KMS-11 (cell line): ENCODE results near the gene BTBD9.

Source experiments
- H2AFZ ChIP-seq: fragments of 200-600 bp; sonication (generic); 2 replicates; pipeline ENCODE4 v1.6.1; 2016; ENCODE audit warnings: antibody characterized with exemption, mixed run types, low read depth
- H3K27ac ChIP-seq: fragments of 200-600 bp; sonication (generic); 2 replicates; pipeline ENCODE4 v1.6.1; 2016; ENCODE audit warnings: mild to moderate bottlenecking, mixed run types
- H3K27me3 ChIP-seq: fragments of 200-600 bp; sonication (generic); 2 replicates; pipeline ENCODE4 v1.6.1; 2017; ENCODE audit warnings: mild to moderate bottlenecking, low read depth, mixed run types, moderate library complexity; ENCODE audit not compliant: insufficient read depth
- H3K36me3 ChIP-seq: fragments of 200-600 bp; sonication (generic); 2 replicates; pipeline ENCODE4 v1.6.1; 2017; ENCODE audit warnings: mild to moderate bottlenecking, mixed run types; ENCODE audit not compliant: insufficient read depth
- H3K4me1 ChIP-seq: fragments of 200-600 bp; sonication (generic); 2 replicates; pipeline ENCODE4 v1.6.1; 2016; ENCODE audit warnings: mild to moderate bottlenecking, low read depth, mixed run types; ENCODE audit not compliant: poor library complexity, severe bottlenecking
- H3K4me2 ChIP-seq: fragments of 200-600 bp; sonication (generic); 2 replicates; pipeline ENCODE4 v1.7.0; 2016; ENCODE audit warnings: mild to moderate bottlenecking, mixed run types
- H3K4me3 ChIP-seq: fragments of 200-600 bp; sonication (generic); IDR thresholded peaks from 2 replicates; pipeline ENCODE4 v1.6.1; 2017; ENCODE audit warnings: low read depth, low read length, mixed read lengths; ENCODE audit not compliant: insufficient read depth
- H3K79me2 ChIP-seq: fragments of 200-600 bp; sonication (generic); 2 replicates; pipeline ENCODE4 v1.6.1; 2016; ENCODE audit warnings: low read depth, mixed run types; ENCODE audit not compliant: insufficient read depth
- H3K9ac ChIP-seq: fragments of 200-600 bp; sonication (generic); 2 replicates; pipeline ENCODE4 v1.6.1; 2016; ENCODE audit warnings: mild to moderate bottlenecking, mixed run types
- H4K20me1 ChIP-seq: fragments of 200-600 bp; sonication (generic); 2 replicates; pipeline ENCODE4 v1.6.1; 2016; ENCODE audit warnings: mild to moderate bottlenecking, mixed run types; ENCODE audit not compliant: insufficient read depth
- CTCF ChIP-seq: fragments of 200-600 bp; sonication (generic); conservative IDR thresholded peaks from 2 replicates; pipeline ENCODE4 v1.6.1; 2017; ENCODE audit warnings: low read depth, mild to moderate bottlenecking, antibody characterized with exemption, low read length, moderate library complexity, mixed read lengths

The BTBD9 gene

DNA sequence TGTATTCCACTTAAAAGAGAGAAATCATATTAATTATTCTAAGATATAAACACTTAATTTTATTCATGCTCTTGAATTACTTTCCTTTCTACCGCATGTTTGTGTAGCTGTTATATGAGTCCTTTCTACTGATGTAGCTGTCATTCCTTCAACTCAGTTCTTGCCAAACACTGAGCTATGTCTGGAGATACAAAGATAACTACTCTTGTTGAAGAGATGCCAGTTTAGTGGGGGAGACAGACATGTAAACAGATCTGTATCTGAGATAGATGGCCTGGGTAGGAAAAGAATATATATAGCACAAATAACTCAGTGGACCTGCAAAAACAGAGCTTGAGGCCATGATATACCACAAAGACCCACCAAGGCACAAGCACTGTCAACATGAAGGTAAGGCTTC, 157.3 kb downstream of the BTBD9 start:
- no peaks in the 10 kb centered on the region for H3K27me3 ChIP-seq
- no peaks in the 10 kb centered on the region for H3K4me1 ChIP-seq
- no peaks in the 10 kb centered on the region for H4K20me1 ChIP-seq
- no peaks in the 10 kb centered on the region for H3K36me3 ChIP-seq
- no peaks in the 10 kb centered on the region for H3K79me2 ChIP-seq
- no peak overlapping the region for H3K9ac ChIP-seq
- no peak overlapping the region for H2AFZ ChIP-seq
- TF ChIP-seq CTCF: no peak
- H3K4me3 ChIP-seq: no peak overlapping the region
- no peak overlapping the region for H3K4me2 ChIP-seq
- H3K27ac ChIP-seq: no peak overlapping the region

DNA sequence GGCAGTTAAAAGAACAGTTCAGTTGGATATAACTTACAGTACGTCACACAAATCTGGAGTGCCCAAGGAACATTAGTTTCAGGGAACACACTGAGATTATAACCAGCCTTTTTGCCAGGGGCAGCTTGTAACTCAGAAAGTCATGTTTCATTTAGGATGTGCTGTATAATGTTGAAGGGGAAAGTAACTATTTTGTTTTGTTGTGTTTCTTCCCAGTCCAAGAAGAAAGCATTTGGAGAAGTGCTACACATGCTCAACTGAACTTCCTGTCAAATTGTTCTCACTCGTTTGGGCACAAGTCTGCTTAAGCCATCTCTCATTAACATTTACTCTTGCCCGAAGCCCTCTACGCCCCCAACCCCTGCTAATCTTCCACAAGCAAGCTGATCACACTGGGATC, 157.9 kb downstream of the BTBD9 start:
- H3K27ac ChIP-seq: no peak overlapping the region
- no peaks in the 10 kb centered on the region for H3K79me2 ChIP-seq
- H3K36me3 ChIP-seq: no peaks in the 10 kb centered on the region
- no peaks in the 10 kb centered on the region for H3K4me1 ChIP-seq
- H3K4me3 ChIP-seq: no peak overlapping the region
- H4K20me1 ChIP-seq: no peaks in the 10 kb centered on the region
- H2AFZ ChIP-seq: no peak overlapping the region
- H3K27me3 ChIP-seq: no peaks in the 10 kb centered on the region
- no peak overlapping the region for H3K4me2 ChIP-seq
- no peak for TF ChIP-seq CTCF
- no peak overlapping the region for H3K9ac ChIP-seq

- Histone ChIP-seq H3K27ac (no peak overlapping the region), H3K79me2 (no peaks in the 10 kb centered on the region), H3K36me3 (no peaks in the 10 kb centered on the region), H3K9ac (no peak overlapping the region), H3K27me3 (no peaks in the 10 kb centered on the region), H3K4me3 (no peak overlapping the region), H4K20me1 (no peaks in the 10 kb centered on the region), H2AFZ (no peak overlapping the region), H3K4me2 (no peak overlapping the region), H3K4me1 (no peaks in the 10 kb centered on the region)
- TF ChIP-seq CTCF: no peak
These were observed 158.4 kb downstream of the BTBD9 start for GRCh38 chr6:38481211-38481836.

DNA sequence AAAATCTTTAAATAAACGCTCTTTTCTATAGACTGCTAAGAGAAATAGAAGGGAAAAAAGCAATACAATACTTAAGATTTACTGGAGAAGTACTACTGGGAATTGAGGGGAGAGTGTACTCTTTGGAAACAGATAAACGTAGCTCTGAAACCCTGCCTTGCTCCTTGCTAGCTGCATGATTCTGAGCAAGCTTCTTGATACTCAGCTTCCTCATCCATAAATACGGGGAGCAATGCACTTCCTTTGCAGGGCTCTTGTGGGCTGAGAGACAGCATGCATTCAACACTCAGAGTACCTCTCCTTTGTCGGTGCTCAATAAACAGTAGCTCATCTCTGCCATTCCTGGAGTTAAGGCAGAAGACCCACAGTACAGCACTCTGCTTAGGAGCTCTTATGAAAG, 159.7 kb downstream of the BTBD9 start:
- Histone ChIP-seq H3K79me2 (no peaks in the 10 kb centered on the region), H4K20me1 (no peaks in the 10 kb centered on the region), H3K9ac (no peak overlapping the region), H2AFZ (no peak overlapping the region), H3K4me2 (no peak overlapping the region), H3K4me3 (no peak overlapping the region), H3K36me3 (no peaks in the 10 kb centered on the region), H3K27me3 (no peaks in the 10 kb centered on the region), H3K4me1 (no peaks in the 10 kb centered on the region), H3K27ac (no peak overlapping the region)
- no peak for TF ChIP-seq CTCF

GRCh38 chr6:38479331-38479730, 160.4 kb downstream of the BTBD9 start:
- Histone ChIP-seq H3K27ac (no peak overlapping the region), H3K9ac (no peak overlapping the region), H3K36me3 (no peaks in the 10 kb centered on the region), H2AFZ (no peak overlapping the region), H3K79me2 (no peaks in the 10 kb centered on the region), H3K4me2 (no peak overlapping the region), H3K4me1 (no peaks in the 10 kb centered on the region), H3K27me3 (no peaks in the 10 kb centered on the region), H4K20me1 (no peaks in the 10 kb centered on the region), H3K4me3 (no peak overlapping the region)
- no peak for TF ChIP-seq CTCF
